Body of pancreas (tissue), 4 donors: ENCODE results near the gene ALDH3B2. TPM values are rescaled to one million over a fixed set of nuclear protein-coding genes. Genes with fewer than 3 reads are reported as not detected.
A peak's percentile ranks its signal among the peaks of the same experiment; 100 is the strongest.

Experiments used
- ATAC-seq: fragments of 150-250 bp; one replicate; pipeline ENCODE4 v1.9.1; 2016
- DNase-seq, 4 donors: peaks; one replicate each; pipeline ENCODE4 v3.0.0-alpha.2; 2019
- H3K27ac ChIP-seq, 4 donors: fragments of 200-600 bp; sonication (generic); 1 replicate in 3 of 4; 2 replicates in 1 of 4; pipeline versions ENCODE4 v1.5.1 to v1.6.1; 2016 to 2019; ENCODE audit warnings: mild to moderate bottlenecking in 1 of 4, mixed read lengths in 1 of 4, moderate library complexity in 1 of 4
- H3K27me3 ChIP-seq, 2 donors: fragments of 200-600 bp; sonication (generic); one replicate each; pipeline ENCODE4 v1.6.0; 2016; ENCODE audit warnings: mild to moderate bottlenecking in 1 of 2
- H3K36me3 ChIP-seq, 2 donors: fragments of 200-600 bp; sonication (generic); replicated peaks in 1 of 2; 2 replicates each; pipeline ENCODE4 v1.5.1; 2016; ENCODE audit warnings: low read depth in 2 of 2; ENCODE audit not compliant: insufficient read depth in 1 of 2
- H3K4me1 ChIP-seq: fragments of 200-600 bp; sonication (generic); one replicate; pipeline ENCODE4 v1.6.0; 2016
- H3K4me3 ChIP-seq, 2 donors: fragments of 200-600 bp; sonication (generic); 1 replicate in 1 of 2; 2 replicates in 1 of 2; pipeline ENCODE4 v1.5.1; 2016 to 2019
- H3K9me3 ChIP-seq, 3 donors: fragments of 200-600 bp; sonication (generic); 1 replicate in 2 of 3; 2 replicates in 1 of 3; pipeline ENCODE4 v1.5.1; 2016
- POLR2A ChIP-seq, 3 donors: fragments of 450-650 bp; IDR thresholded peaks; one replicate each; pipeline ENCODE4 v1.6.1; 2016; ENCODE audit warnings: antibody characterized with exemption in 3 of 3, mild to moderate bottlenecking in 2 of 3
- WGBS, 2 donors: methylation state at CpG; one replicate each; pipeline ENCODE4 v1.1.5; 2017; 5-methylcytosine and 5-hydroxymethylcytosine counted together
- intact Hi-C: fragments of 100-400 bp; cut with DNase I; formaldehyde crosslinking; loops from one replicate; pipeline ENCODE4 v1.15.1; 2023
- total RNA-seq, 2 donors: library from RNA; depleted of rRNA; stranded (reverse); fragments of >200 nt; gene quantifications; one replicate each; pipeline ENCODE4 v1.1.0, GENCODE V29; 2016
- TF ChIP-seq, protein P1 (sequence below), 7 experiments: fragments of 450-650 bp in 4 of 7; fragments of 200-600 bp in 3 of 7; sonication (generic) in 3 of 7; IDR thresholded peaks; one replicate each; pipeline ENCODE4 v1.5.1; 2016 to 2019; ENCODE audit warnings: antibody characterized with exemption in 7 of 7

The ALDH3B2 gene
- total RNA-seq, 2 donors from 2014 or later = not detected

DNA sequence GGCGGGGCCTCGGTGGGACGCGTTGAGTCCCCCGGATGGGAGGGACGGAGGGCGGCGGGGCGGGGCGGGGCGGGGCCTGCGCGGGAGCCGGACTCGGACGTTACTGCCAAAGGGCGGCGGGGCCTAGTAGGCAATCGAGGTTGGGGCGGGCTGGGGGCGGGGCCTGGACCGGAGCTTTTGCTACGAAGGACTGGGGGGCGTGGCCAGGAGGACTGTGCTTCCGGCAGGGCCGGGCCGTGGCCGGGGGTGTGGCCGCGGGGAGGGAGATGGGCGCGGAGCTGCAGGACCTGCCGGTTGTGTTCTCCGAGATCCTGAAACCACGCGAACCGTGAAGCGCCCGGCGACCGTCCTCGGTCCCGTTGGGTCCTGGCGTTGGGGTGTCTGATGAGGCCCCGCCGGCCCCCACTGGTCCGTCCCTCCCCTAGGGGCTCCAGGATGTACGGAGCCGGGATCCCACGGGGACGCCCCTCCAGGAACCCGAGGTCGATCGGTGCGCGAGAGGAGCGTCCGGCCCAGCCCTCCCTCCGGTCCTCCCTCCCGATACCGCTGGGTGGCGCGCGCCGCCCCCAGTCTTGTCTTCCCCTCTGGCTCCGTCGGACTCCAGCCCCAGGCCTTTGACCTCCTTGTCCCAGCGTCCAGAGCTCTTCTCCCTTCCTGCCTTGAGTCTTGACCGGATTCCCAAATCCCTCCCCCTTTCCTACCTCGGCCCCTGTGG lies 44.0 kb downstream of the ALDH3B2 start:
- ATAC-seq = peak; percentile 82

DNA sequence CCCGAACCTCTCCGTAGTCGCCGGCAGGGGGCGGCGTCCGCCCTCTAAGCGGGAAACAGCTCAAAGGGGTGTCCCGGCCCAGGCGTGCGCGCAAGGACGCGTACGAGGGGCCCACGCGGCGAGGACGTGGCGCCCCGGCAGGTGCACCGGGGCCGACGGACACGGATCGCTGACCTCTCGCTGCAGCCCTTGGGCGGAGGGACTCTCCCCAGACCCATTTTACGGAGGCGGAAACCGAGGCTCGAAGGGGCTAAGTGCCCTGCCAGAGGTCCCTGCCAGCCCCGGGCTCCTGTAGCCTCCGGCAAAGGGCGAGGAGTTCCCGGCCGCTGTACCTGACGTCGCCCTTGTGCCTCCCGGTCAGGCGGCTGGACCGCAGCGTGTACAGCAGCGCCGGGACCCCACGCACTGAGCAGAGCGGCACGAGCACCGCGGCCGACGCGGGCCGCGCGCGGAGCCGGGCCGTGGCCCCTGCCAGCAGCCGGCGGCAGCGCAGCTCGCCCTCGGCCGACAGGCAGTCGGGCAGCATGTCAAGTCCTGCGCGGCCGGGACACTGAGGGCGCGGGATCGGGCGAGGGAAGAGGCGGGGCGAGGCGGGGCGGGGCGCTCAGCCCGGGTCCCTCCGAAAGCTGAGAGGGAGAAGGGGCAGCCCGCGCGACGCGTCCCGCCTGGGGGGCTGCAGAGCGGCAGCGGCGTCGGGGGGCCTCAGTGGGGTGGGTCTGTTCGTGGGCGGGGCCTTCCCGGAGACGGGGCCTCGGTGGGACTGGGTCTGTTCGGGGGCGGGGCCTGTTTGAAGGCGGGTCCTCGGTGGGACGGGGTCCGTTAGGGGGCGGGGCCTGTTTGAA lies 44.8 kb downstream of the ALDH3B2 start, which contains the start of gene NUDT8:
TSS of gene NUDT8 (minus strand) at position 552 of the 842 bp plus-strand sequence. CDS start at position 526, 26 bp downstream.
- Histone ChIP-seq H3K4me3 (peak within 1 kb of the TSS; percentile 20 to 36), H3K9me3 (no peaks in the 10 kb centered on the region), H3K27me3 (no peaks in the 10 kb centered on the region), H3K4me1 (peaks cover 42% of the 10 kb centered on the region), H3K36me3 (no peaks in the 10 kb centered on the region), H3K27ac (peak within 1 kb of the TSS; percentile 91 to 97 (median 94))
- 0 to 10% methylated on average over 7 to 99 of the region's 102 CpGs for WGBS, 2 donors
- TF ChIP-seq, protein P1, sequence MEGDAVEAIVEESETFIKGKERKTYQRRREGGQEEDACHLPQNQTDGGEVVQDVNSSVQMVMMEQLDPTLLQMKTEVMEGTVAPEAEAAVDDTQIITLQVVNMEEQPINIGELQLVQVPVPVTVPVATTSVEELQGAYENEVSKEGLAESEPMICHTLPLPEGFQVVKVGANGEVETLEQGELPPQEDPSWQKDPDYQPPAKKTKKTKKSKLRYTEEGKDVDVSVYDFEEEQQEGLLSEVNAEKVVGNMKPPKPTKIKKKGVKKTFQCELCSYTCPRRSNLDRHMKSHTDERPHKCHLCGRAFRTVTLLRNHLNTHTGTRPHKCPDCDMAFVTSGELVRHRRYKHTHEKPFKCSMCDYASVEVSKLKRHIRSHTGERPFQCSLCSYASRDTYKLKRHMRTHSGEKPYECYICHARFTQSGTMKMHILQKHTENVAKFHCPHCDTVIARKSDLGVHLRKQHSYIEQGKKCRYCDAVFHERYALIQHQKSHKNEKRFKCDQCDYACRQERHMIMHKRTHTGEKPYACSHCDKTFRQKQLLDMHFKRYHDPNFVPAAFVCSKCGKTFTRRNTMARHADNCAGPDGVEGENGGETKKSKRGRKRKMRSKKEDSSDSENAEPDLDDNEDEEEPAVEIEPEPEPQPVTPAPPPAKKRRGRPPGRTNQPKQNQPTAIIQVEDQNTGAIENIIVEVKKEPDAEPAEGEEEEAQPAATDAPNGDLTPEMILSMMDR (IDR thresholded peaks at IDR 0.05) = peak; percentile 85 to 94 (median 91)
- peak in 2 of 3 donors; percentile 47 to 70 for TF ChIP-seq POLR2A (IDR thresholded peaks at IDR 0.05)
- DNase-seq (peak; percentile 83 to 88 (median 86)), ATAC-seq (peak; percentile 74)
- intact Hi-C loops = no loop called here

More for the DNA sequence above, 44.0 kb downstream of the ALDH3B2 start:
- no peaks in the 10 kb centered on the region for H3K9me3 ChIP-seq
- WGBS, 2 donors = 0 to 1% methylated on average over 17 to 59 of the region's 70 CpGs
- peak overlapping the region in 1 of 2 donors; percentile 36 for H3K4me3 ChIP-seq
- no peaks in the 10 kb centered on the region for H3K36me3 ChIP-seq
- DNase-seq = peak; percentile 99 to 100 (median 100)
- peak overlapping the region; percentile 91 to 97 (median 94) for H3K27ac ChIP-seq
- no peaks in the 10 kb centered on the region for H3K27me3 ChIP-seq
- peaks cover 42% of the 10 kb centered on the region for H3K4me1 ChIP-seq
- intact Hi-C loops = no loop called here
- TF ChIP-seq, protein P1 (IDR thresholded peaks at IDR 0.05) = peak; percentile 47 to 75 (median 56)
- TF ChIP-seq POLR2A (IDR thresholded peaks at IDR 0.05) = peak; percentile 69 to 81 (median 79)

DNA sequence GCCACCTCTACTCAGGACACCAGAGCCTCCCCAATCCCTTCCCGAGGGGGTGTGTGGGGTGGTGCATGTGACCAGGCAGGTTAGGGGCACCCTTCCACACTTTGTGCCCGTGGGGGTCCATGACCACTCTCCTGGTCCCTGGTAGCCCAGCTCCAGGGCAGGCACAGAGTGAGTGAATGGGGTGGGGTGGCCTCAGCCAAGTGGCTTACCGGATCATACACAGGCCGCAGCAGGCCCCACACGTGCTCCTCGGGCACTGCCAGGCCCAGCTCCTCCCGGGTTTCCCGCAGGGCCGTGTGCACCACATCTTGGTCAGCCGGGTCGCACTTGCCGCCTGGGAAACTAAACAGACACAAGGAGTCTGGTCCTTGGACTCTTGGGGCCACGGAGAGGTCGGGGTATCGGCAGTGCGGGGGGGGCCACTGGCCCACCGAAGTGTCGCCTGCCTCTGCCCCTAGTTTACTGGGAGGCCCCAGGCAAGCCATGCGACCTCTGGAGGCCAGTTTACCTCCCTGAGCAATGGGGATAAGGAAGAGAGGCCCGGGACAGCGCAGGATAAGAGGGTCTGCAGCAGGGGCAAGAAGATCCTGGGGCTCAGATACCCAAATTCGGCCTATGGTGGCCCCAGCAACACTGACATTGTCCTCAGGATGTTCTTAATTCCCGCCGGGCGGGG lies 45.6 kb downstream of the ALDH3B2 start:
- ATAC-seq (no peak), DNase-seq (peak in 1 of 4 donors; percentile 28)
- Histone ChIP-seq H3K27me3 (no peaks in the 10 kb centered on the region), H3K4me1 (peaks cover 42% of the 10 kb centered on the region), H3K9me3 (no peaks in the 10 kb centered on the region), H3K4me3 (no peak overlapping the region), H3K36me3 (no peaks in the 10 kb centered on the region), H3K27ac (peak overlapping the region in 3 of 4 donors; percentile 91 to 95 (median 93))
- intact Hi-C loops = no loop called here
- TF ChIP-seq, protein P1 (IDR thresholded peaks at IDR 0.05) = no peak
- TF ChIP-seq POLR2A (IDR thresholded peaks at IDR 0.05) = no peak
- 31 to 45% methylated on average over 9 to 25 of the region's 25 CpGs for WGBS, 2 donors

DNA sequence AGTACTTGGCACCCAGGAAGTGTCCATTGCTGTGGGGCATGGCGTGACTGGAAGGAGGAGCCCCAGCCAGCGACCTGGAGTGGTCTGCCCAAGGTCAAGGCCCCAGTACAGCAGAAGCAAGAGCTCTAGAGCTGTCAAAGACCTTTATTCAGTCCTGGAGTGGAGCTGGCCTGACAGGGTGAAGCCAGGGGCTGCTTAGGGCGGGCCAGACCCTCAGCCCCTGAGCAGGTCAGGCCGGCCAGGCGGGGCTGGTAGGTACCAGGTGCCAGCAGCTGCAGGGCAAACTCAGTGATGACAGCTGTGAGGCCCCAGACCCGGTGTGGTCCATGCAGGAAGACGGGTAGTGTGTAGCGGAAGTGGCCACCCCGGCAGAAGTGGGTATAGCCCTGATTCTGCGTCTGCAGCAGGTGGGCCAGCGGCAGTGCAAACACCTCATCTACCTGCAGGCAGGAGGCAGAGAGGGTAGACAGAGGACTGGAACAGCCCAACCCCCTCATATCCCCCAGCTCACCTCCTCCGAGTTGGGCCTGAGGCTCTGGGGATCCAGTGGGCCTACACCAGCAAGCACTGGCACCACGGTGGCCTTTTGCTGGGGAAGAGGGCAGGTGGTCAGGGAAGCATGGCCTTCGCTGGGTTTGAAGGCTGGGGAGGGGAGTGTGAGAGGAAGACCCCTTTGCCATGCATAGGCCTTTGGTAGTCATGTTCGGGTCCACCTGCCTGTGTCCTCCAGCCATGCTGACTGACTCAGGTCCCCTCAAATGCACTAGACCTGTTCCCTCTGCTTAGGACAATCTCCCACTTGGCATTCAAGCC lies 46.4 kb downstream of the ALDH3B2 start:
- intact Hi-C loops = no loop called here
- no peaks in the 10 kb centered on the region for H3K36me3 ChIP-seq
- peaks cover 38% of the 10 kb centered on the region for H3K4me1 ChIP-seq
- no peaks in the 10 kb centered on the region for H3K9me3 ChIP-seq
- TF ChIP-seq, protein P1 (IDR thresholded peaks at IDR 0.05) = no peak
- no peak for TF ChIP-seq POLR2A (IDR thresholded peaks at IDR 0.05)
- peak in 1 of 4 donors; percentile 11 for DNase-seq
- H3K27me3 ChIP-seq = no peaks in the 10 kb centered on the region
- H3K4me3 ChIP-seq = no peak overlapping the region
- ATAC-seq = no peak
- no peak overlapping the region for H3K27ac ChIP-seq
- 85 to 90% methylated on average over 7 to 15 of the region's 15 CpGs for WGBS, 2 donors
